ENCODE results near the gene SDC4. TPM values are rescaled to one million over a fixed set of nuclear protein-coding genes. Genes with fewer than 3 reads are reported as not detected.

SDC4 gene
- total and polyA plus RNA-seq, 2 experiments from 2014 or later, result 28.5 to 39.9 TPM

GRCh38 chr20:45294003-45294368 is 54.2 kb downstream of the SDC4 start:
- Mint-ChIP-seq H3K27ac (no peak overlapping the region), H3K9me3 (peaks cover 24% of the 10 kb centered on the region), H3K4me1 (peaks cover 10% of the 10 kb centered on the region), H3K27me3 (ENCODE audit: insufficient read depth, low read depth, poor library complexity) (peaks cover 29% of the 10 kb centered on the region), H3K4me3 (peak overlapping the region; percentile 72), H3K36me3 (ENCODE audit: low read depth) (peaks cover 19% of the 10 kb centered on the region; the same call in 2 of the 3 replicates)
- Histone ChIP-seq H3K4me3 (peak overlapping the region; percentile 64; the same call in 1 of the 2 replicates), H3K27ac (ENCODE audit: low read depth) (no peak overlapping the region), H3K79me2 (replicated peaks; ENCODE audit: insufficient read depth) (no peaks in the 10 kb centered on the region), H3K27me3 (ENCODE audit: insufficient read depth) (peaks cover 42% of the 10 kb centered on the region), H3K4me2 (no peak overlapping the region), H3K36me3 (ENCODE audit: insufficient read depth) (no peaks in the 10 kb centered on the region; the same call in 1 of the 2 replicates), H3K9me2 (ENCODE audit: insufficient read depth) (no peaks in the 10 kb centered on the region), H4K20me1 (replicated peaks; ENCODE audit: insufficient read depth) (no peaks in the 10 kb centered on the region), H3F3A (replicated peaks; ENCODE audit: low read depth) (0 out of 2 replicates have a peak, but pooled peaks cover 4% of the 10 kb centered on the region), H2AFZ (no peak overlapping the region), H3K4me1 (ENCODE audit: insufficient read depth) (0 out of 2 replicates have a peak, but pooled peaks cover 2% of the 10 kb centered on the region)
- TF ChIP-seq REST (IDR thresholded peaks at IDR 0.05; ENCODE audit: unreplicated experiment) (no peak), ZNF114 (CRISPR knock-in tag; IDR thresholded peaks at IDR 0.05) (no peak), ZNF331 (CRISPR knock-in tag; IDR thresholded peaks at IDR 0.05; ENCODE audit: low read depth) (no peak), CTCF (conservative IDR thresholded peaks at IDR 0.05; ENCODE audit: low read depth in 2 of 2) (no peak), CREB1 (CRISPR knock-in tag; IDR thresholded peaks at IDR 0.05; ENCODE audit: low read depth) (no peak), EZH2phosphoT487 (IDR thresholded peaks at IDR 0.05; ENCODE audit: unreplicated experiment) (no peak), EZH2 (IDR thresholded peaks at IDR 0.05; ENCODE audit: low read depth, unreplicated experiment) (no peak), ETS1 (IDR thresholded peaks at IDR 0.05) (no peak), ZNF462 (CRISPR knock-in tag; IDR thresholded peaks at IDR 0.05) (no peak), POLR2AphosphoS5 (IDR thresholded peaks at IDR 0.05; ENCODE audit: low read depth) (no peak), JUNB (IDR thresholded peaks at IDR 0.05; ENCODE audit: unreplicated experiment) (no peak), STAT1 (IDR thresholded peaks at IDR 0.05; ENCODE audit: unreplicated experiment) (no peak), NANOG (IDR thresholded peaks at IDR 0.05; ENCODE audit: borderline replicate concordance) (no peak)
- ATAC-seq (no peak), DNase-seq (ENCODE audit: low spot score) (no peak)
